K562 (cell line): ENCODE results near the gene EGLN1. TPM values are rescaled to one million over a fixed set of nuclear protein-coding genes. Genes with fewer than 3 reads are reported as not detected.

Source experiments
- ATAC-seq: fragments of 200-7000 bp; cut with Tn5 transposase; 3 replicates; pipeline ENCODE4 v1.9.1; 2020; ENCODE audit warnings: moderate library complexity
- BruUV-seq: library from RNA; stranded (reverse); fragments of 400-500 nt; replicated peaks from 2 replicates; lab custom pipeline; 2021; lab: Mats Ljungman, UMichigan
- CTCF ChIA-PET: fragments of 300-600 bp; formaldehyde crosslinking; extraction: SDS; loops from one replicate; lab custom pipeline; 2021; ENCODE audit warnings: low intra/inter-chr PET ratio; lab: Yijun Ruan, JAX
- POLR2A ChIA-PET: fragments of 300-600, 350-650 bp; sonication (Branson Sonifier 250); formaldehyde crosslinking; extraction: SDS; loops from one replicate; lab custom pipeline; 2021; ENCODE audit warnings: antibody characterized with exemption, inconsistent platforms; lab: Yijun Ruan, JAX
- DNase-seq, 4 experiments: peaks; one replicate each; pipeline versions ENCODE4 v3.0.0 to v3.0.0-alpha.2; 2011 to 2018; ENCODE audit warnings: low spot score in 3 of 4, mixed read lengths in 3 of 4; ENCODE audit errors: extremely low read depth in 1 of 4
- FAIRE-seq: peaks from 2 replicates; lab custom pipeline; 2011; peaks lifted over from hg19 to GRCh38; lab: Jason Lieb, UNC
- H2AFZ ChIP-seq: 2 replicates; pipeline ENCODE4 v1.6.0; 2011; ENCODE audit warnings: low read depth, low read length, control low read depth, inconsistent platforms
- H3K27ac ChIP-seq: fragments of 200-600 bp; 3 replicates; pipeline ENCODE4 v1.8.0; 2011; ENCODE audit warnings: low read depth, mild to moderate bottlenecking, control low read depth, inconsistent platforms, low read length, moderate library complexity, mixed read lengths; ENCODE audit errors: extremely low read depth
- H3K27me3 ChIP-seq, 2 experiments: fragments of 300-600 bp in 1 of 2; 2 replicates in 1 of 2; 3 replicates in 1 of 2; pipeline versions ENCODE4 v1.6.0 to v1.8.0; 2011; ENCODE audit warnings: inconsistent platforms in 2 of 2, low read length in 2 of 2, mild to moderate bottlenecking in 1 of 2, mixed read lengths in 1 of 2, moderate library complexity in 1 of 2; ENCODE audit not compliant: control insufficient read depth in 2 of 2, insufficient read depth in 2 of 2
- H3K36me3 ChIP-seq: fragments of 300-600 bp; 3 replicates; pipeline ENCODE4 v1.8.0; 2011; ENCODE audit warnings: mild to moderate bottlenecking, low read length, inconsistent platforms; ENCODE audit not compliant: control insufficient read depth, insufficient read depth
- H3K4me1 ChIP-seq, 2 experiments: fragments of 200-600 bp in 1 of 2; replicated peaks in 1 of 2; 2 replicates in 1 of 2; 3 replicates in 1 of 2; pipeline versions ENCODE4 v1.5.1 to v1.8.0; 2011; ENCODE audit warnings: inconsistent platforms in 2 of 2, low read length in 2 of 2, mild to moderate bottlenecking in 1 of 2, mixed read lengths in 1 of 2, moderate library complexity in 1 of 2; ENCODE audit not compliant: control insufficient read depth in 2 of 2, insufficient read depth in 2 of 2
- H3K4me2 ChIP-seq: 2 replicates; pipeline ENCODE4 v1.6.1; 2011; ENCODE audit warnings: low read length, control low read depth, inconsistent platforms, mixed read lengths; ENCODE audit not compliant: insufficient read depth
- H3K4me3 ChIP-seq: fragments of 200-600 bp; sonication (generic), shearing (Covaris generic); 2 replicates; pipeline ENCODE4 v1.5.1; 2016; ENCODE audit warnings: control low read depth, inconsistent platforms
- H3K79me2 ChIP-seq: fragments of 200-600 bp; 3 replicates; pipeline ENCODE4 v1.8.0; 2011; ENCODE audit warnings: low read length, inconsistent platforms; ENCODE audit not compliant: control insufficient read depth, insufficient read depth
- H3K9ac ChIP-seq, 2 experiments: 2 replicates each; pipeline versions ENCODE4 v1.6.0 to v1.6.1; 2011; ENCODE audit warnings: low read depth in 2 of 2, low read length in 2 of 2, control low read depth in 1 of 2, inconsistent platforms in 1 of 2, mild to moderate bottlenecking in 1 of 2, mixed read lengths in 1 of 2; ENCODE audit not compliant: insufficient read depth in 1 of 2
- H3K9me1 ChIP-seq: one replicate; pipeline ENCODE4 v1.6.0; 2011; ENCODE audit warnings: inconsistent platforms, mild to moderate bottlenecking, low read length, moderate library complexity; ENCODE audit not compliant: control insufficient read depth, insufficient read depth
- H3K9me3 ChIP-seq: replicated peaks from 2 replicates; pipeline ENCODE4 v1.5.1; 2011; ENCODE audit warnings: low read depth, low read length, inconsistent platforms; ENCODE audit not compliant: control insufficient read depth, insufficient read depth
- H4K20me1 ChIP-seq: replicated peaks from 2 replicates; pipeline ENCODE4 v1.6.1; 2011; ENCODE audit warnings: low read length, inconsistent platforms, mixed read lengths; ENCODE audit not compliant: control insufficient read depth, insufficient read depth
- ARID2 ChIP-seq: fragments of 450-650 bp; IDR thresholded peaks from 2 replicates; pipeline ENCODE4 v1.6.1; 2017; ENCODE audit warnings: antibody characterized with exemption, mild to moderate bottlenecking
- C11orf30 ChIP-seq: fragments of 450-650 bp; IDR thresholded peaks from 2 replicates; pipeline ENCODE4 v1.6.1; 2016; ENCODE audit warnings: low read depth, mild to moderate bottlenecking
- CBFB ChIP-seq: sonication (generic); formaldehyde crosslinking; IDR thresholded peaks from 2 replicates; pipeline ENCODE4 v1.4.0; 2020; ENCODE audit warnings: mild to moderate bottlenecking, missing genetic modification reagents
- CBX5 ChIP-seq: IDR thresholded peaks from 2 replicates; pipeline ENCODE4 v1.6.1; 2014; ENCODE audit warnings: low read depth, borderline replicate concordance
- FOS ChIP-seq: IDR thresholded peaks from 3 replicates; pipeline ENCODE4 v1.6.1; 2011; ENCODE audit not compliant: insufficient read length; ENCODE audit errors: extremely low read depth
- SMAD2 ChIP-seq: fragments of 150-350 bp; IDR thresholded peaks from 2 replicates; pipeline ENCODE4 v1.6.1; 2014; ENCODE audit warnings: low read depth, mild to moderate bottlenecking, low read length
- TCF3 ChIP-seq: sonication (generic); formaldehyde crosslinking; IDR thresholded peaks from 2 replicates; pipeline ENCODE4 v1.4.0; 2020; ENCODE audit warnings: mild to moderate bottlenecking, missing genetic modification reagents
- ZBTB17 ChIP-seq: fragments of 450-650 bp; formaldehyde crosslinking; IDR thresholded peaks from 2 replicates; pipeline ENCODE4 v1.4.0; 2020; ENCODE audit warnings: mild to moderate bottlenecking
- ZNF511 ChIP-seq: sonication (generic); formaldehyde crosslinking; IDR thresholded peaks from 2 replicates; pipeline ENCODE4 v1.8.0; 2022; ENCODE audit warnings: mild to moderate bottlenecking, missing genetic modification reagents
- WGBS: fragments of 100-300 bp; shearing (Covaris generic); methylation state at CpG from one replicate; pipeline ENCODE4 v1.1.6; 2016; ENCODE audit warnings: low coverage, mixed read lengths; ENCODE audit not compliant: insufficient coverage; ENCODE audit errors: missing lambda C conversion rate; 5-methylcytosine and 5-hydroxymethylcytosine counted together
- in situ Hi-C: fragments of 300-500 bp; cut with MboI; formaldehyde crosslinking; loops from 4 replicates; pipeline ENCODE4 v1.15.0; 2018; ENCODE audit warnings: inconsistent platforms, mixed read lengths
- intact Hi-C: fragments of 100-400 bp; cut with micrococcal nuclease; formaldehyde crosslinking; loops from 2 replicates; pipeline ENCODE4 v1.14.2; 2022
- polyA plus RNA-seq, 8 experiments: library from polyadenylated mRNA; depleted of rRNA in 4 of 8; stranded (reverse) in 5 of 8; unstranded in 3 of 8; fragments of >200 nt; fragmentation: Nextera tagmentation in 2 of 8; fragmentation: Illumina TruSeq in 1 of 8; extraction: Ambion mirVana in 2 of 8; extraction: Trizol in 1 of 8; gene quantifications; 2 replicates each; pipeline versions ENCODE4 v1.2.1 to v1.2.3, GENCODE V29; 2011 to 2014; ENCODE audit warnings: inconsistent platforms in 1 of 8, missing spikeins in 1 of 8
- total RNA-seq, 7 experiments: library from RNA; depleted of rRNA in 6 of 7; stranded (reverse); fragments of >200 nt in 6 of 7; fragmentation: Illumina TruSeq in 2 of 7; extraction: Trizol in 2 of 7; gene quantifications; 2 replicates each; pipeline versions ENCODE4 v1.2.1 to v1.2.3, GENCODE V29; 2011 to 2021; ENCODE audit warnings: low replicate concordance in 1 of 7
- TF ChIP-seq, protein P1 (sequence below): fragments of 450-650 bp; IDR thresholded peaks from 2 replicates; pipeline ENCODE4 v1.6.1; 2017; ENCODE audit warnings: antibody characterized with exemption
- TF ChIP-seq, protein P2 (sequence below), 2 experiments: IDR thresholded peaks; 2 replicates each; pipeline ENCODE4 v1.6.1; 2012; ENCODE audit warnings: improper control_type of control experiment in 2 of 2, low read depth in 2 of 2, low read length in 2 of 2, borderline replicate concordance in 1 of 2
- TF ChIP-seq, protein P3 (sequence below): sonication (generic); formaldehyde crosslinking; IDR thresholded peaks from 2 replicates; pipeline ENCODE4 v1.8.1; 2023; ENCODE audit warnings: mild to moderate bottlenecking, missing genetic modification reagents

The EGLN1 gene
- total and polyA plus RNA-seq, 9 of the 15 experiments (the other 6 are each of a cell fraction or from before 2014, with no cell fraction given) = 5.2 to 54.3 (median 24.6) TPM

- Histone ChIP-seq H3K4me3 (no peak overlapping the region), H3K27me3 (no peaks in the 10 kb centered on the region), H3K27ac (no peak overlapping the region), H3K79me2 (peaks cover 98% of the 10 kb centered on the region), H2AFZ (no peak overlapping the region), H3K9me3 (no peaks in the 10 kb centered on the region), H3K9ac (peak overlapping the region in 1 of 2 experiments; percentile 11; a peak in 1 of 4 replicates), H4K20me1 (peaks cover 32% of the 10 kb centered on the region), H3K4me2 (peak overlapping the region; percentile 33; the same call in 1 of the 2 replicates), H3K9me1 (no peaks in the 10 kb centered on the region), H3K4me1 (peaks cover 30 to 35% of the 10 kb centered on the region in 2 experiments), H3K36me3 (peaks cover 51% of the 10 kb centered on the region)
- FAIRE-seq (no peak), DNase-seq (no peak), ATAC-seq (no peak)
- 26% methylated on average over 1 of the region's 1 CpG for WGBS
- intact Hi-C loops = no loop called here
- in situ Hi-C loops = no loop called here
- TF ChIP-seq, protein P1, sequence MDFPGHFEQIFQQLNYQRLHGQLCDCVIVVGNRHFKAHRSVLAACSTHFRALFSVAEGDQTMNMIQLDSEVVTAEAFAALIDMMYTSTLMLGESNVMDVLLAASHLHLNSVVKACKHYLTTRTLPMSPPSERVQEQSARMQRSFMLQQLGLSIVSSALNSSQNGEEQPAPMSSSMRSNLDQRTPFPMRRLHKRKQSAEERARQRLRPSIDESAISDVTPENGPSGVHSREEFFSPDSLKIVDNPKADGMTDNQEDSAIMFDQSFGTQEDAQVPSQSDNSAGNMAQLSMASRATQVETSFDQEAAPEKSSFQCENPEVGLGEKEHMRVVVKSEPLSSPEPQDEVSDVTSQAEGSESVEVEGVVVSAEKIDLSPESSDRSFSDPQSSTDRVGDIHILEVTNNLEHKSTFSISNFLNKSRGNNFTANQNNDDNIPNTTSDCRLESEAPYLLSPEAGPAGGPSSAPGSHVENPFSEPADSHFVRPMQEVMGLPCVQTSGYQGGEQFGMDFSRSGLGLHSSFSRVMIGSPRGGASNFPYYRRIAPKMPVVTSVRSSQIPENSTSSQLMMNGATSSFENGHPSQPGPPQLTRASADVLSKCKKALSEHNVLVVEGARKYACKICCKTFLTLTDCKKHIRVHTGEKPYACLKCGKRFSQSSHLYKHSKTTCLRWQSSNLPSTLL = no peak
- TF ChIP-seq FOS (no peak), CBX5 (no peak), SMAD2 (no peak), CBFB (no peak), C11orf30 (no peak), ARID2 (no peak), TCF3 (CRISPR knock-in tag) (no peak), ZNF511 (no peak), ZBTB17 (CRISPR knock-in tag) (no peak)
- TF ChIP-seq, protein P2, sequence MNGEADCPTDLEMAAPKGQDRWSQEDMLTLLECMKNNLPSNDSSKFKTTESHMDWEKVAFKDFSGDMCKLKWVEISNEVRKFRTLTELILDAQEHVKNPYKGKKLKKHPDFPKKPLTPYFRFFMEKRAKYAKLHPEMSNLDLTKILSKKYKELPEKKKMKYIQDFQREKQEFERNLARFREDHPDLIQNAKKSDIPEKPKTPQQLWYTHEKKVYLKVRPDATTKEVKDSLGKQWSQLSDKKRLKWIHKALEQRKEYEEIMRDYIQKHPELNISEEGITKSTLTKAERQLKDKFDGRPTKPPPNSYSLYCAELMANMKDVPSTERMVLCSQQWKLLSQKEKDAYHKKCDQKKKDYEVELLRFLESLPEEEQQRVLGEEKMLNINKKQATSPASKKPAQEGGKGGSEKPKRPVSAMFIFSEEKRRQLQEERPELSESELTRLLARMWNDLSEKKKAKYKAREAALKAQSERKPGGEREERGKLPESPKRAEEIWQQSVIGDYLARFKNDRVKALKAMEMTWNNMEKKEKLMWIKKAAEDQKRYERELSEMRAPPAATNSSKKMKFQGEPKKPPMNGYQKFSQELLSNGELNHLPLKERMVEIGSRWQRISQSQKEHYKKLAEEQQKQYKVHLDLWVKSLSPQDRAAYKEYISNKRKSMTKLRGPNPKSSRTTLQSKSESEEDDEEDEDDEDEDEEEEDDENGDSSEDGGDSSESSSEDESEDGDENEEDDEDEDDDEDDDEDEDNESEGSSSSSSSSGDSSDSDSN (IDR thresholded peaks at IDR 0.05; ENCODE audit: borderline replicate concordance in 1 of 2, low read depth in 2 of 2, low read length in 2 of 2) = no peak
- TF ChIP-seq, protein P3, sequence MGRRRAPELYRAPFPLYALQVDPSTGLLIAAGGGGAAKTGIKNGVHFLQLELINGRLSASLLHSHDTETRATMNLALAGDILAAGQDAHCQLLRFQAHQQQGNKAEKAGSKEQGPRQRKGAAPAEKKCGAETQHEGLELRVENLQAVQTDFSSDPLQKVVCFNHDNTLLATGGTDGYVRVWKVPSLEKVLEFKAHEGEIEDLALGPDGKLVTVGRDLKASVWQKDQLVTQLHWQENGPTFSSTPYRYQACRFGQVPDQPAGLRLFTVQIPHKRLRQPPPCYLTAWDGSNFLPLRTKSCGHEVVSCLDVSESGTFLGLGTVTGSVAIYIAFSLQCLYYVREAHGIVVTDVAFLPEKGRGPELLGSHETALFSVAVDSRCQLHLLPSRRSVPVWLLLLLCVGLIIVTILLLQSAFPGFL (CRISPR knock-in tag) = no peak
- CTCF ChIA-PET = interaction anchor here (0.6 kb wide), 1 partner anchor 123 kb away, joined by 3 read pairs; no protein-coding TSS in a partner anchor
- POLR2A ChIA-PET = interaction anchor here (1.0 to 1.1 kb wide), 3 partner anchors 8 to 17 kb away, joined by 3 to 4 read pairs (median 3); no protein-coding TSS in a partner anchor
- no TSS peak for BruUV-seq
Observed at GRCh38 chr1:231416901-231417300, 5.2 kb downstream of the EGLN1 start.
